HG03378 (cell line): ENCODE results near the gene CRYGB.
A peak's percentile ranks its signal among the peaks of the same experiment; 100 is the strongest.

Experiments
- ATAC-seq: cut with Tn5 transposase; IDR thresholded peaks from one replicate; pipeline ENCODE4 v1.9.1; 2021; ENCODE audit warnings: mild to moderate bottlenecking, moderate library complexity; ENCODE audit not compliant: unreplicated experiment

Gene CRYGB

GRCh38 chr2:208146006-208146405 is at the start of gene CRYGB:
Gene CRYGB (minus strand): TSS chr2:208146158. CDS start chr2:208146120, 38 bp downstream.
- no peak for ATAC-seq

GRCh38 chr2:208195531-208195930 is 49.6 kb upstream of the CRYGB start:
- no peak for ATAC-seq

- ATAC-seq, result no peak
Measured at GRCh38 chr2:208192611-208193236, 46.8 kb upstream of the CRYGB start.

- ATAC-seq, result no peak
Measured at GRCh38 chr2:208189810-208190503, 44.0 kb upstream of the CRYGB start, which contains the start of gene C2orf80. Gene C2orf80 (minus strand): TSS chr2:208190030. CDS start chr2:208186986, 3,044 bp downstream.

- ATAC-seq, result no peak
Measured at GRCh38 chr2:208189069-208189809, 43.3 kb upstream of the CRYGB start.

GRCh38 chr2:208186893-208187292 is 40.9 kb upstream of the CRYGB start:
- no peak for ATAC-seq

- ATAC-seq, result no peak
Measured at GRCh38 chr2:208186465-208186864, 40.5 kb upstream of the CRYGB start.

- ATAC-seq, result no peak
Measured at GRCh38 chr2:208183972-208184705, 38.2 kb upstream of the CRYGB start.

- no peak for ATAC-seq
Measured at GRCh38 chr2:208183526-208183925, 37.6 kb upstream of the CRYGB start.

- no peak for ATAC-seq
Measured at GRCh38 chr2:208182835-208183234, 36.9 kb upstream of the CRYGB start.

- no peak for ATAC-seq
Measured at GRCh38 chr2:208179028-208179609, 33.2 kb upstream of the CRYGB start.

- ATAC-seq, result no peak
Measured at GRCh38 chr2:208175840-208176153, 29.8 kb upstream of the CRYGB start.

GRCh38 chr2:208175069-208175839 is 29.3 kb upstream of the CRYGB start:
- peak; percentile 100 for ATAC-seq

GRCh38 chr2:208174144-208174543 is 28.2 kb upstream of the CRYGB start:
- ATAC-seq, result no peak

- ATAC-seq, result no peak
Measured at GRCh38 chr2:208172125-208172524, 26.2 kb upstream of the CRYGB start.

GRCh38 chr2:208164951-208165755 is 19.2 kb upstream of the CRYGB start:
- ATAC-seq, result no peak

GRCh38 chr2:208163489-208163888 is 17.5 kb upstream of the CRYGB start, which contains the start of gene CRYGA:
Gene CRYGA (minus strand): TSS chr2:208163589. CDS start chr2:208163556, 33 bp downstream.
- no peak for ATAC-seq

- ATAC-seq, result no peak
Measured at GRCh38 chr2:208156439-208156838, 10.5 kb upstream of the CRYGB start.

- no peak for ATAC-seq
Measured at GRCh38 chr2:208153156-208153555, 7.2 kb upstream of the CRYGB start.
